HepG2 (cell line): ENCODE results near the gene SEMA3B. TPM values are rescaled to one million over a fixed set of nuclear protein-coding genes. Genes with fewer than 3 reads are reported as not detected.

ENCODE experiments used
- ATAC-seq: fragments of 200-7000 bp; cut with Tn5 transposase; 3 replicates; pipeline ENCODE4 v1.9.1; 2020; ENCODE audit warnings: mild to moderate bottlenecking, moderate library complexity
- BruUV-seq: library from RNA; stranded (reverse); fragments of 400-500 nt; replicated peaks from 2 replicates; lab custom pipeline; 2021; lab: Mats Ljungman, UMichigan
- CTCF ChIA-PET: fragments of 300-600 bp; formaldehyde crosslinking; extraction: SDS; loops from one replicate; lab custom pipeline; 2021; ENCODE audit warnings: low total read pairs, inconsistent platforms, low intra/inter-chr PET ratio; lab: Yijun Ruan, JAX
- POLR2A ChIA-PET: fragments of 350-600 bp; sonication (Branson Sonifier 250); formaldehyde crosslinking; loops from one replicate; lab custom pipeline; 2020; ENCODE audit warnings: antibody characterized with exemption, inconsistent platforms; lab: Yijun Ruan, JAX
- DNase-seq: peaks from one replicate; pipeline ENCODE4 v3.0.0-alpha.2; 2015; ENCODE audit warnings: low spot score
- FAIRE-seq: peaks from 3 replicates; lab custom pipeline; 2011; peaks lifted over from hg19 to GRCh38; lab: Jason Lieb, UNC
- H2AFZ ChIP-seq: one replicate; pipeline ENCODE4 v1.6.1; 2011; ENCODE audit warnings: low read length, inconsistent platforms
- H3K27ac ChIP-seq: fragments of 300-600 bp; 3 replicates; pipeline ENCODE4 v1.8.0; 2011; ENCODE audit warnings: mixed run types, mild to moderate bottlenecking, mixed read lengths, low read length, inconsistent platforms; ENCODE audit not compliant: insufficient read depth; ENCODE audit errors: extremely low read length
- H3K27me3 ChIP-seq, 2 experiments: fragments of 200-600 bp in 1 of 2; 2 replicates in 1 of 2; 3 replicates in 1 of 2; pipeline versions ENCODE4 v1.6.0 to v1.8.0; 2011; ENCODE audit warnings: low read length in 2 of 2, mild to moderate bottlenecking in 2 of 2, moderate library complexity in 2 of 2, inconsistent platforms in 1 of 2; ENCODE audit not compliant: insufficient read depth in 2 of 2, control insufficient read depth in 1 of 2
- H3K36me3 ChIP-seq, 2 experiments: fragments of 200-600 bp in 1 of 2; replicated peaks in 1 of 2; 2 replicates in 1 of 2; 3 replicates in 1 of 2; pipeline versions ENCODE4 v1.5.1 to v1.8.0; 2011; ENCODE audit warnings: low read length in 2 of 2, inconsistent platforms in 1 of 2; ENCODE audit not compliant: insufficient read depth in 2 of 2, control insufficient read depth in 1 of 2
- H3K4me1 ChIP-seq: 2 replicates; pipeline ENCODE4 v1.5.1; 2012; ENCODE audit warnings: low read length, inconsistent platforms; ENCODE audit not compliant: insufficient read depth
- H3K4me2 ChIP-seq: 2 replicates; pipeline ENCODE4 v1.6.0; 2011; ENCODE audit warnings: low read depth, low read length, inconsistent platforms
- H3K4me3 ChIP-seq, 3 experiments: fragments of 200-600 bp in 1 of 3; sonication (generic), shearing (Covaris generic) in 1 of 3; replicated peaks in 1 of 3; 2 replicates each; pipeline ENCODE4 v1.5.1; 2011 to 2016; ENCODE audit warnings: low read length in 3 of 3, inconsistent platforms in 2 of 3, low read depth in 2 of 3, mild to moderate bottlenecking in 2 of 3, control low read depth in 1 of 3, mixed read lengths in 1 of 3; ENCODE audit not compliant: insufficient read depth in 1 of 3
- H3K79me2 ChIP-seq: one replicate; pipeline ENCODE4 v1.6.1; 2011; ENCODE audit warnings: low read length, inconsistent platforms; ENCODE audit not compliant: insufficient read depth
- H3K9ac ChIP-seq: 2 replicates; pipeline ENCODE4 v1.6.0; 2011; ENCODE audit warnings: mild to moderate bottlenecking, low read depth, low read length, inconsistent platforms; ENCODE audit not compliant: insufficient read depth
- H3K9me3 ChIP-seq: 2 replicates; pipeline ENCODE4 v1.5.1; 2012; ENCODE audit warnings: mild to moderate bottlenecking, low read length
- H4K20me1 ChIP-seq: 2 replicates; pipeline ENCODE4 v1.6.0; 2011; ENCODE audit warnings: inconsistent platforms, mild to moderate bottlenecking, low read length, moderate library complexity; ENCODE audit not compliant: insufficient read depth
- AHR ChIP-seq: IDR thresholded peaks from 2 replicates; pipeline ENCODE4 v1.6.1; 2018; ENCODE audit warnings: missing genetic modification reagents, missing compliant biosample characterization
- BCL6 ChIP-seq: IDR thresholded peaks from 2 replicates; pipeline ENCODE4 v1.6.1; 2016; ENCODE audit warnings: missing genetic modification reagents, missing compliant biosample characterization
- BHLHE40 ChIP-seq: IDR thresholded peaks from 2 replicates; pipeline ENCODE4 v1.6.1; 2011; ENCODE audit warnings: low read length, improper control_type of control experiment
- HDAC1 ChIP-seq: sonication (generic); formaldehyde crosslinking; IDR thresholded peaks from 2 replicates; pipeline ENCODE4 v1.5.1; 2020; ENCODE audit warnings: mild to moderate bottlenecking, missing genetic modification reagents
- NCOA5 ChIP-seq: sonication (generic); formaldehyde crosslinking; IDR thresholded peaks from 2 replicates; pipeline ENCODE4 v1.4.0; 2020; ENCODE audit warnings: missing genetic modification reagents
- SOX13 ChIP-seq, 3 experiments: fragments of 450-650 bp in 1 of 3; sonication (generic) in 1 of 3; formaldehyde crosslinking in 1 of 3; IDR thresholded peaks in 2 of 3; conservative IDR thresholded peaks in 1 of 3; 2 replicates each; pipeline versions ENCODE4 v1.5.0 to v1.6.1; 2016 to 2020; ENCODE audit warnings: antibody characterized with exemption in 1 of 3, mild to moderate bottlenecking in 1 of 3, missing compliant biosample characterization in 1 of 3, missing genetic modification reagents in 1 of 3, moderate library complexity in 1 of 3
- ZFP36L2 ChIP-seq: sonication (generic); formaldehyde crosslinking; IDR thresholded peaks from 2 replicates; pipeline ENCODE4 v1.4.0; 2020; ENCODE audit warnings: missing genetic modification reagents
- ZNF264 ChIP-seq: sonication (generic); formaldehyde crosslinking; IDR thresholded peaks from 2 replicates; pipeline ENCODE4 v1.4.0; 2020; ENCODE audit warnings: missing genetic modification reagents
- ZNF34 ChIP-seq: sonication (generic); formaldehyde crosslinking; IDR thresholded peaks from 2 replicates; pipeline ENCODE4 v1.4.0; 2020; ENCODE audit warnings: mild to moderate bottlenecking, missing genetic modification reagents, borderline replicate concordance
- ZNF468 ChIP-seq: sonication (generic); formaldehyde crosslinking; IDR thresholded peaks from 2 replicates; pipeline ENCODE4 v1.8.0; 2022; ENCODE audit warnings: mild to moderate bottlenecking, moderate library complexity, missing genetic modification reagents
- ZNF562 ChIP-seq: sonication (generic); formaldehyde crosslinking; IDR thresholded peaks from 2 replicates; pipeline ENCODE4 v1.8.0; 2022; ENCODE audit warnings: missing genetic modification reagents, borderline replicate concordance
- ZSCAN21 ChIP-seq: sonication (generic); formaldehyde crosslinking; IDR thresholded peaks from 2 replicates; pipeline ENCODE4 v1.8.0; 2022; ENCODE audit warnings: mild to moderate bottlenecking, missing genetic modification reagents, moderate library complexity, borderline replicate concordance
- WGBS: methylation state at CpG from one replicate; pipeline ENCODE4 v1.1.6; 2017; ENCODE audit warnings: low lambda C conversion rate; 5-methylcytosine and 5-hydroxymethylcytosine counted together
- in situ Hi-C: cut with HindIII; loops from 2 replicates; pipeline ENCODE4 v1.10.0; 2017; ENCODE audit warnings: low pct_unique_long_range_greater_than_20kb; ENCODE audit not compliant: extremely low pct_ligation_motif_present
- intact Hi-C: fragments of 100-400 bp; cut with micrococcal nuclease; formaldehyde crosslinking; loops from one replicate; pipeline ENCODE4 v1.10.0; 2022; ENCODE audit not compliant: unreplicated experiment
- polyA plus RNA-seq, 8 experiments: library from polyadenylated mRNA; depleted of rRNA in 3 of 8; stranded (reverse) in 7 of 8; unstranded in 1 of 8; fragments of >200 nt; fragmentation: Illumina TruSeq in 4 of 8; extraction: Trizol in 4 of 8; gene quantifications; 2 replicates each; pipeline versions ENCODE4 v1.2.1 to v1.2.3, GENCODE V29; 2011 to 2016; ENCODE audit warnings: low read depth in 4 of 8, missing spikeins in 1 of 8, mixed read lengths in 1 of 8; ENCODE audit not compliant: insufficient read depth in 1 of 8
- total RNA-seq, 5 experiments: library from RNA; depleted of rRNA; stranded (reverse); fragments of >200 nt; fragmentation: Illumina TruSeq; extraction: Trizol; gene quantifications; 2 replicates each; pipeline ENCODE4 v1.2.3, GENCODE V29; 2016; ENCODE audit warnings: low read depth in 1 of 5
- TF ChIP-seq, protein P1 (sequence below): sonication (generic); formaldehyde crosslinking; IDR thresholded peaks from 2 replicates; pipeline ENCODE4 v1.8.1; 2023; ENCODE audit warnings: missing genetic modification reagents, mild to moderate bottlenecking, borderline replicate concordance
- TF ChIP-seq, protein P2 (sequence below), 2 experiments: fragments of 450-650 bp in 1 of 2; sonication (generic) in 1 of 2; formaldehyde crosslinking; IDR thresholded peaks; 2 replicates each; pipeline versions ENCODE4 v1.5.0 to v1.8.0; 2020 to 2022; ENCODE audit warnings: mild to moderate bottlenecking in 1 of 2, missing genetic modification reagents in 1 of 2
- TF ChIP-seq, protein P3 (sequence below): sonication (generic); IDR thresholded peaks from 2 replicates; pipeline ENCODE4 v1.6.1; 2016; ENCODE audit warnings: low read depth, borderline replicate concordance

Gene SEMA3B
- total and polyA plus RNA-seq, 2 of the 13 experiments (the other 11 are each of a cell fraction or from before 2014, with no cell fraction given) = 93.2 to 158 TPM

DNA sequence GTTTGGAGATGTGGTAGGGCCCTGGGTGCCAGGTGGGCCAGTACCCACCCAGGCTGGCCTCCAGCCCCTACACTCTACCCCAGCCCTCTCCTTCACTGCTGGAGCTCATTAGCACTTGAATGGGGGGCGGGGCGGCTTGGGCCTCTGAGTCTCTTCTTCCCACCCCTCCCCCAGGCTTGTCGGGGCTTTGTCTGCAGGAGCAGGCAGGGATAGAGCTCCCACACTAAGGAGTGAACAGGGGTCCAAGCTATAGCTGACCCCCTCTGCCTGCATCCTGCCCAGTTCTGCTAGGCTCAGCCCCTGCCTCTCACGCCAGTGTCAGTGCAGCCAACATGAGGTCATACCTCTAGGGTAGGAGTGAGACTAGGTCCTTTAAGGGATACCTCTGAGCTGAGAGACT lies 27.8 kb upstream of the SEMA3B start:
- TF ChIP-seq, protein P1, sequence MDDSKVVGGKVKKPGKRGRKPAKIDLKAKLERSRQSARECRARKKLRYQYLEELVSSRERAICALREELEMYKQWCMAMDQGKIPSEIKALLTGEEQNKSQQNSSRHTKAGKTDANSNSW = no peak
- TF ChIP-seq BCL6 (CRISPR knock-in tag) (no peak), ZSCAN21 (CRISPR knock-in tag) (no peak), ZNF562 (CRISPR knock-in tag) (no peak), ZFP36L2 (CRISPR knock-in tag) (no peak), BHLHE40 (no peak), ZNF34 (CRISPR knock-in tag) (no peak), ZNF468 (CRISPR knock-in tag) (no peak), AHR (no peak), ZNF264 (CRISPR knock-in tag) (no peak), HDAC1 (CRISPR knock-in tag) (no peak), SOX13 (IDR thresholded peaks at IDR 0.05) (no peak), SOX13 (CRISPR knock-in tag; conservative IDR thresholded peaks at IDR 0.05 in 1 of 2, IDR thresholded peaks at IDR 0.05 in 1 of 2) (no peak), NCOA5 (CRISPR knock-in tag) (no peak)
- TF ChIP-seq, protein P2, sequence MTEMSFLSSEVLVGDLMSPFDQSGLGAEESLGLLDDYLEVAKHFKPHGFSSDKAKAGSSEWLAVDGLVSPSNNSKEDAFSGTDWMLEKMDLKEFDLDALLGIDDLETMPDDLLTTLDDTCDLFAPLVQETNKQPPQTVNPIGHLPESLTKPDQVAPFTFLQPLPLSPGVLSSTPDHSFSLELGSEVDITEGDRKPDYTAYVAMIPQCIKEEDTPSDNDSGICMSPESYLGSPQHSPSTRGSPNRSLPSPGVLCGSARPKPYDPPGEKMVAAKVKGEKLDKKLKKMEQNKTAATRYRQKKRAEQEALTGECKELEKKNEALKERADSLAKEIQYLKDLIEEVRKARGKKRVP (CRISPR knock-in tag; IDR thresholded peaks at IDR 0.05) = no peak
- TF ChIP-seq, protein P3, sequence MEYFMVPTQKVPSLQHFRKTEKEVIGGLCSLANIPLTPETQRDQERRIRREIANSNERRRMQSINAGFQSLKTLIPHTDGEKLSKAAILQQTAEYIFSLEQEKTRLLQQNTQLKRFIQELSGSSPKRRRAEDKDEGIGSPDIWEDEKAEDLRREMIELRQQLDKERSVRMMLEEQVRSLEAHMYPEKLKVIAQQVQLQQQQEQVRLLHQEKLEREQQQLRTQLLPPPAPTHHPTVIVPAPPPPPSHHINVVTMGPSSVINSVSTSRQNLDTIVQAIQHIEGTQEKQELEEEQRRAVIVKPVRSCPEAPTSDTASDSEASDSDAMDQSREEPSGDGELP = no peak
- TF ChIP-seq, all 625 proteins: peak for 0
- no peak overlapping the region for H3K9ac ChIP-seq
- H3K9me3 ChIP-seq = no peaks in the 10 kb centered on the region
- in situ Hi-C loops = no loop called here
- no peak for FAIRE-seq
- no peaks in the 10 kb centered on the region for H4K20me1 ChIP-seq
- 0 out of 5 replicates have a peak, but pooled peaks cover 0 to 2% of the 10 kb centered on the region in 2 experiments for H3K36me3 ChIP-seq
- CTCF ChIA-PET = no interaction called here
- DNase-seq = no peak
- no TSS peak for BruUV-seq
- no peak overlapping the region for H3K4me2 ChIP-seq
- H3K27me3 ChIP-seq = no peaks in the 10 kb centered on the region; a peak in 1 of 5 replicates
- intact Hi-C loops = no loop called here
- H3K27ac ChIP-seq = no peak overlapping the region
- no peak overlapping the region for H2AFZ ChIP-seq
- H3K79me2 ChIP-seq = peaks cover 33% of the 10 kb centered on the region
- POLR2A ChIA-PET = no interaction called here
- H3K4me1 ChIP-seq = peaks cover 37% of the 10 kb centered on the region
- H3K4me3 ChIP-seq = no peak overlapping the region
- ATAC-seq = no peak
- WGBS = 100% methylated on average over 1 of the region's 4 CpGs
